Subcutaneous abdominal adipose tissue (tissue), 5 donors: ENCODE data around the gene LRFN3.

Experiments
- H3K27ac ChIP-seq: one replicate; pipeline ENCODE4 v1.7.0; 2013; ENCODE audit warnings: low read depth, mild to moderate bottlenecking, inconsistent platforms, low read length, moderate library complexity
- H3K27me3 ChIP-seq, 5 donors: one replicate each; pipeline ENCODE4 v1.7.0; 2013; ENCODE audit warnings: low read length in 5 of 5, inconsistent platforms in 1 of 5; ENCODE audit not compliant: control insufficient read depth in 5 of 5, insufficient read depth in 4 of 5
- H3K36me3 ChIP-seq, 5 donors: one replicate each; pipeline ENCODE4 v1.7.0; 2013; ENCODE audit warnings: low read length in 5 of 5; ENCODE audit not compliant: control insufficient read depth in 5 of 5, insufficient read depth in 5 of 5
- H3K4me1 ChIP-seq, 5 donors: one replicate each; pipeline ENCODE4 v1.7.0; 2013; ENCODE audit warnings: low read length in 5 of 5, mild to moderate bottlenecking in 3 of 5, moderate library complexity in 1 of 5; ENCODE audit not compliant: control insufficient read depth in 5 of 5, insufficient read depth in 5 of 5
- H3K4me3 ChIP-seq, 5 donors: one replicate each; pipeline ENCODE4 v1.7.0; 2013; ENCODE audit warnings: low read length in 5 of 5, low read depth in 1 of 5
- H3K9ac ChIP-seq, 5 donors: one replicate each; pipeline ENCODE4 v1.7.0; 2013; ENCODE audit warnings: low read length in 5 of 5, mild to moderate bottlenecking in 4 of 5, moderate library complexity in 3 of 5
- H3K9me3 ChIP-seq, 5 donors: one replicate each; pipeline ENCODE4 v1.7.0; 2013; ENCODE audit warnings: low read length in 5 of 5; ENCODE audit not compliant: control insufficient read depth in 5 of 5
- donor health status: healthy.
- donor health status: healthy.
- donor health status: healthy.
- donor health status: healthy.
- donor health status: healthy.

Gene LRFN3

GRCh38 chr19:35897706-35898451 is 38.3 kb upstream of the LRFN3 start:
- H3K9me3 ChIP-seq: no peaks in the 10 kb centered on the region
- H3K36me3 ChIP-seq: peaks cover 3 to 51% (median 34%) of the 10 kb centered on the region in 5 donors
- peak overlapping the region; percentile 73 to 93 (median 79) for H3K9ac ChIP-seq
- no peaks in the 10 kb centered on the region for H3K27me3 ChIP-seq
- H3K4me3 ChIP-seq: peak overlapping the region; percentile 59 to 90 (median 80)
- peaks cover 2 to 50% (median 35%) of the 10 kb centered on the region in 5 donors for H3K4me1 ChIP-seq
- peak overlapping the region; percentile 86 for H3K27ac ChIP-seq

- Histone ChIP-seq H3K4me3 (peak overlapping the region; percentile 75 to 90 (median 80)), H3K4me1 (peaks cover 2 to 56% (median 40%) of the 10 kb centered on the region in 5 donors), H3K9me3 (no peaks in the 10 kb centered on the region), H3K9ac (peak overlapping the region; percentile 73 to 93 (median 79)), H3K27me3 (no peaks in the 10 kb centered on the region), H3K27ac (peak overlapping the region; percentile 86), H3K36me3 (peaks cover 0 to 45% (median 30%) of the 10 kb centered on the region in 5 donors)
These were observed 37.7 kb upstream of the LRFN3 start for GRCh38 chr19:35898499-35898809.

- peak overlapping the region; percentile 86 for H3K27ac ChIP-seq
- peaks cover 2 to 66% (median 44%) of the 10 kb centered on the region in 5 donors for H3K4me1 ChIP-seq
- no peaks in the 10 kb centered on the region for H3K9me3 ChIP-seq
- H3K27me3 ChIP-seq: no peaks in the 10 kb centered on the region
- peak overlapping the region; percentile 75 to 90 (median 80) for H3K4me3 ChIP-seq
- H3K36me3 ChIP-seq: peaks cover 0 to 34% (median 23%) of the 10 kb centered on the region in 5 donors
- peak overlapping the region; percentile 73 to 95 (median 93) for H3K9ac ChIP-seq
These were observed 36.5 kb upstream of the LRFN3 start for GRCh38 chr19:35899547-35900214.

GRCh38 chr19:35901055-35901644 is 35.0 kb upstream of the LRFN3 start:
- Histone ChIP-seq H3K4me1 (peaks cover 2 to 67% (median 50%) of the 10 kb centered on the region in 5 donors), H3K9me3 (no peaks in the 10 kb centered on the region), H3K9ac (peak overlapping the region in 3 of 5 donors; percentile 77 to 95 (median 93)), H3K36me3 (peaks cover 0 to 19% (median 16%) of the 10 kb centered on the region in 5 donors), H3K27me3 (no peaks in the 10 kb centered on the region), H3K27ac (peak overlapping the region; percentile 86), H3K4me3 (peak overlapping the region; percentile 53 to 90 (median 80))

GRCh38 chr19:35901854-35902661 is 34.1 kb upstream of the LRFN3 start, which contains the start of gene HCST:
TSS of gene HCST (plus strand) at chr19:35902529. CDS start at chr19:35902594, 65 bp downstream.
- peak within 1 kb of the TSS; percentile 86 for H3K27ac ChIP-seq
- H3K36me3 ChIP-seq: peaks cover 0 to 12% (median 7%) of the 10 kb centered on the region in 5 donors
- no peaks in the 10 kb centered on the region for H3K27me3 ChIP-seq
- peak within 1 kb of the TSS in 4 of 5 donors; percentile 48 to 95 (median 78) for H3K9ac ChIP-seq
- H3K9me3 ChIP-seq: no peaks in the 10 kb centered on the region
- peaks cover 2 to 76% (median 59%) of the 10 kb centered on the region in 5 donors for H3K4me1 ChIP-seq
- H3K4me3 ChIP-seq: peak within 1 kb of the TSS; percentile 29 to 90 (median 53)

GRCh38 chr19:35902870-35903475 is 33.2 kb upstream of the LRFN3 start:
- Histone ChIP-seq H3K9ac (peak overlapping the region in 3 of 5 donors; percentile 20 to 52 (median 45)), H3K27me3 (no peaks in the 10 kb centered on the region), H3K4me1 (peaks cover 2 to 72% (median 53%) of the 10 kb centered on the region in 5 donors), H3K36me3 (peaks cover 0 to 5% (median 0%) of the 10 kb centered on the region in 5 donors), H3K27ac (peak overlapping the region; percentile 30), H3K9me3 (no peaks in the 10 kb centered on the region), H3K4me3 (peak overlapping the region; percentile 28 to 53 (median 49))

- Histone ChIP-seq H3K9ac (peak overlapping the region in 3 of 5 donors; percentile 20 to 52 (median 45)), H3K27me3 (no peaks in the 10 kb centered on the region), H3K36me3 (peaks cover 0 to 4% (median 0%) of the 10 kb centered on the region in 5 donors), H3K27ac (peak overlapping the region; percentile 30), H3K4me3 (peak overlapping the region in 4 of 5 donors; percentile 6 to 51 (median 38)), H3K4me1 (peaks cover 2 to 65% (median 47%) of the 10 kb centered on the region in 5 donors), H3K9me3 (no peaks in the 10 kb centered on the region)
These were observed 32.5 kb upstream of the LRFN3 start for GRCh38 chr19:35903550-35904179.

- Histone ChIP-seq H3K36me3 (peaks cover 0 to 4% (median 0%) of the 10 kb centered on the region in 5 donors), H3K4me3 (no peak overlapping the region), H3K27ac (peak overlapping the region; percentile 22), H3K4me1 (peaks cover 2 to 61% (median 42%) of the 10 kb centered on the region in 5 donors), H3K27me3 (no peaks in the 10 kb centered on the region), H3K9ac (peak overlapping the region in 1 of 5 donors; percentile 6), H3K9me3 (no peaks in the 10 kb centered on the region)
These were observed 31.7 kb upstream of the LRFN3 start for GRCh38 chr19:35904311-35905068.
